Body of pancreas (tissue), 4 donors: Measurements from ENCODE around the gene EPHB2.

ENCODE experiments used
- POLR2A ChIP-seq, 3 donors: fragments of 450-650 bp; IDR thresholded peaks; one replicate each; pipeline ENCODE4 v1.6.1; 2016; ENCODE audit warnings: antibody characterized with exemption in 3 of 3, mild to moderate bottlenecking in 2 of 3
- TF ChIP-seq, protein P1 (sequence below), 7 experiments: fragments of 450-650 bp in 4 of 7; fragments of 200-600 bp in 3 of 7; sonication (generic) in 3 of 7; IDR thresholded peaks; one replicate each; pipeline ENCODE4 v1.5.1; 2016 to 2019; ENCODE audit warnings: antibody characterized with exemption in 7 of 7

DNA sequence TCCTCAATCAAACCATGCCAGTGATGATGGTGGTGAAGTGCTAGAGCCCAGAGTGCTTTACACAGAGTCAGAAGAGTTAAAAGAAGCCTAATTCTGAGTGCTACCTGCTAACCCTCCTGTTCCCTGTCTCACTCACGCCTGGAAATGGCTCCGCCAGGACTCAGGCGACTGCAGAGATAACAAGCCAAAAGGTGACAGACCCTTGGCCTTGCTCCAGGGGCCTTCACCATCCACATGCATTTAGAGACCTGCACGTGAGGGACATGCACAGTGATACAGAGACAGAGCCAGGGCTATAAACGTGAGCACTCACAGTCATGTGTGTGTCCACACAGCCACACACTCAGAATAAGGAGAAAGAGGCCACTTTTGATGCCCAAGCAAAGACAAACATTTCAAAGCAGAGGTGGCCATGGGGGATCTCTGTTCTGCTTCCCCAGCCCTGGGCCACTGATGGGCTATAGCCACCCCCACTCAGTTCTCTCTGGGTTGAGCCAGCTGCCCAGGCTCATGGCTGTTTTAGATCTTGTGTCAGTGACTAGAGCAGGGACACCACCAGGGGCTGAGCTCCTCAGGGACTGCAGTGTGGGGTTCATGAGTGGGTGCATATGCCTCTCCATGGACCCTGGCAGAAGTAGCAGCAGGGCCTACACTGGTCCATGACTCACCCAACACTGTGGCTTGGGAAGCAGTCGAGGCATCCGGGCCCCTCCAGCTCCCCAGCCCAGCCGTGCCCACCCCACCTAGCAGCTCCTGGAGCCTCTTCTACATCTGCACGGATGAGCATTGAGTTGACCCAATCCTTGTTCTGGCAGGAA, 117.2 kb downstream of the EPHB2 start:
- no peak for TF ChIP-seq POLR2A (IDR thresholded peaks at IDR 0.05)
- TF ChIP-seq, protein P1, sequence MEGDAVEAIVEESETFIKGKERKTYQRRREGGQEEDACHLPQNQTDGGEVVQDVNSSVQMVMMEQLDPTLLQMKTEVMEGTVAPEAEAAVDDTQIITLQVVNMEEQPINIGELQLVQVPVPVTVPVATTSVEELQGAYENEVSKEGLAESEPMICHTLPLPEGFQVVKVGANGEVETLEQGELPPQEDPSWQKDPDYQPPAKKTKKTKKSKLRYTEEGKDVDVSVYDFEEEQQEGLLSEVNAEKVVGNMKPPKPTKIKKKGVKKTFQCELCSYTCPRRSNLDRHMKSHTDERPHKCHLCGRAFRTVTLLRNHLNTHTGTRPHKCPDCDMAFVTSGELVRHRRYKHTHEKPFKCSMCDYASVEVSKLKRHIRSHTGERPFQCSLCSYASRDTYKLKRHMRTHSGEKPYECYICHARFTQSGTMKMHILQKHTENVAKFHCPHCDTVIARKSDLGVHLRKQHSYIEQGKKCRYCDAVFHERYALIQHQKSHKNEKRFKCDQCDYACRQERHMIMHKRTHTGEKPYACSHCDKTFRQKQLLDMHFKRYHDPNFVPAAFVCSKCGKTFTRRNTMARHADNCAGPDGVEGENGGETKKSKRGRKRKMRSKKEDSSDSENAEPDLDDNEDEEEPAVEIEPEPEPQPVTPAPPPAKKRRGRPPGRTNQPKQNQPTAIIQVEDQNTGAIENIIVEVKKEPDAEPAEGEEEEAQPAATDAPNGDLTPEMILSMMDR (IDR thresholded peaks at IDR 0.05), result no peak
